Measurements from ENCODE around the gene RPS21. TPM values are rescaled to one million over a fixed set of nuclear protein-coding genes. Genes with fewer than 3 reads are reported as not detected.

RPS21 gene
- total and polyA plus RNA-seq, 2 of the 4 experiments (the other 2 are of a cell fraction): 2,710 to 4,298 TPM

GRCh38 chr20:62377064-62377461 lies 9.8 kb upstream of the RPS21 start:
- no TSS peak for BruUV-seq (replicated peaks)

More at GRCh38 chr20:62377064-62377461, 9.8 kb upstream of the RPS21 start:
- H3K4me1 ChIP-seq (ENCODE audit: control insufficient read depth, insufficient read depth, low read length): peaks cover 30% of the 10 kb centered on the region
- H3K4ac ChIP-seq (ENCODE audit: low read depth, low read length): no peak overlapping the region
- no peak overlapping the region for H3K56ac ChIP-seq (ENCODE audit: extremely low read depth, insufficient read depth, low read length)
- H4K20me1 ChIP-seq (ENCODE audit: insufficient read depth, low read length): peaks cover 2% of the 10 kb centered on the region; the same call in 1 of the 2 replicates
- H3K9me1 ChIP-seq (ENCODE audit: insufficient read depth, low read length): peaks cover 14% of the 10 kb centered on the region
- no peak for ATAC-seq (ENCODE audit: low read depth)
- no peak overlapping the region for H4K8ac ChIP-seq (ENCODE audit: low read depth in 2 of 2, low read length in 2 of 2)
- H4K5ac ChIP-seq (ENCODE audit: low read depth, low read length): no peak overlapping the region
- peaks cover 5 to 21% of the 10 kb centered on the region in 2 experiments; a peak in 2 of 4 replicates for H3K79me1 ChIP-seq (ENCODE audit: low read depth in 1 of 2, low read length in 2 of 2)
- H2BK15ac ChIP-seq (ENCODE audit: low read depth, low read length): peak overlapping the region; percentile 37; the same call in 1 of the 3 replicates
- no peak overlapping the region for H3K9ac ChIP-seq (ENCODE audit: low read depth, low read length)
- H3K4me2 ChIP-seq (ENCODE audit: low read depth, low read length): no peak overlapping the region
- intact Hi-C loops (cut with micrococcal nuclease): no loop called here
- no peak overlapping the region for H3K27ac ChIP-seq (ENCODE audit: insufficient read depth, low read length)
- WGBS, 2 experiments (ENCODE audit: extremely low coverage in 2 of 2, insufficient read length in 1 of 2): 86% methylated on average over 11 of the region's 17 CpGs; no CpG with 5 or more reads in 1 of the 2 experiments
- no peak overlapping the region for H2AK5ac ChIP-seq (ENCODE audit: low read depth, low read length)
- no peak overlapping the region for H2AFZ ChIP-seq (replicated peaks; ENCODE audit: low read length, poor library complexity)
- in situ Hi-C loops (cut with MboI; ENCODE audit: low sequenced_read_pairs): loop anchor here (25.0 kb wide), 1 partner anchor 365 kb away; no protein-coding TSS in a partner anchor
- no peak overlapping the region for H3K14ac ChIP-seq (replicated peaks; ENCODE audit: low read depth, low read length)
- no peak for DNase-seq
- peak overlapping the region; percentile 17 for H2AK9ac ChIP-seq (replicated peaks; ENCODE audit: low read depth, low read length, poor library complexity)
- 0 out of 2 replicates have a peak overlapping the region, but pooled peaks have one; percentile 44 for H2BK20ac ChIP-seq (ENCODE audit: low read depth, low read length)
- H3K27me3 ChIP-seq (ENCODE audit: control insufficient read depth, insufficient read depth, low read length): no peaks in the 10 kb centered on the region
- POLR2A ChIA-PET (ENCODE audit: unreplicated experiment): no interaction called here
- dilution Hi-C loops (cut with HindIII; ENCODE audit: low sequenced_read_pairs, unreplicated experiment): loop anchor here (25.0 kb wide), 1 partner anchor 90 kb away; no protein-coding TSS in a partner anchor
- H2BK120ac ChIP-seq (ENCODE audit: low read depth, low read length): no peak overlapping the region; the same call in 1 of the 2 replicates
- no peak overlapping the region for H2BK5ac ChIP-seq (ENCODE audit: low read depth, low read length, poor library complexity, severe bottlenecking)
- no peak overlapping the region for H3K23ac ChIP-seq (ENCODE audit: low read depth, low read length)
- no peak overlapping the region for H4K91ac ChIP-seq (ENCODE audit: insufficient read depth, low read depth, low read length)
- TF ChIP-seq NFE2L2 (IDR thresholded peaks at IDR 0.05; ENCODE audit: low read depth, low read length): no peak
- TF ChIP-seq BHLHE40 (IDR thresholded peaks at IDR 0.05; ENCODE audit: low read depth, low read length): no peak
- no peak for TF ChIP-seq MAZ (IDR thresholded peaks at IDR 0.05; ENCODE audit: borderline replicate concordance, low read depth, low read length)
- no peak for TF ChIP-seq CEBPB (IDR thresholded peaks at IDR 0.05; ENCODE audit: low read depth, low read length)
- TF ChIP-seq RCOR1 (IDR thresholded peaks at IDR 0.05; ENCODE audit: insufficient replicate concordance, low read length): no peak
- TF ChIP-seq RFX5 (IDR thresholded peaks at IDR 0.05; ENCODE audit: low read depth, low read length): no peak
- TF ChIP-seq CHD1 (IDR thresholded peaks at IDR 0.05; ENCODE audit: low read depth, low read length): no peak
- TF ChIP-seq SMC3 (IDR thresholded peaks at IDR 0.05; ENCODE audit: low read depth, low read length): no peak
- TF ChIP-seq FOS (IDR thresholded peaks at IDR 0.05; ENCODE audit: low read depth, low read length): no peak
- TF ChIP-seq CTCF (conservative IDR thresholded peaks at IDR 0.05; ENCODE audit: low read depth, low read length): no peak
- TF ChIP-seq USF2 (IDR thresholded peaks at IDR 0.05; ENCODE audit: low read depth, low read length): no peak
- no peak for TF ChIP-seq MXI1 (IDR thresholded peaks at IDR 0.05; ENCODE audit: borderline replicate concordance, low read depth, low read length)
- TF ChIP-seq RAD21 (IDR thresholded peaks at IDR 0.05; ENCODE audit: low read length): no peak
- TF ChIP-seq ELK1 (IDR thresholded peaks at IDR 0.05; ENCODE audit: borderline replicate concordance, low read depth, low read length): no peak
- no peak for TF ChIP-seq POLR2A (IDR thresholded peaks at IDR 0.05; ENCODE audit: low read depth, low read length)
- no peak for TF ChIP-seq MAFK (IDR thresholded peaks at IDR 0.05; ENCODE audit: low read depth, low read length)
- no peak overlapping the region for H3K18ac ChIP-seq (ENCODE audit: low read depth, low read length)
- H3K36me3 ChIP-seq (ENCODE audit: control insufficient read depth, insufficient read depth, low read length): peaks cover 5% of the 10 kb centered on the region
- no peaks in the 10 kb centered on the region for H3K9me3 ChIP-seq (ENCODE audit: control insufficient read depth, insufficient read depth, low read length)
- no peak overlapping the region for H3K4me3 ChIP-seq (ENCODE audit: insufficient read depth, low read depth, low read length)
- CTCF ChIA-PET: no interaction called here

Measured in IMR-90 (cell line).